Activated T-cell treated with anti-CD3 and anti-CD28 coated beads, Interleukin-2, amount 50 U/mL, for 48 hours (primary cell): ENCODE measurements around the gene FKBP8.
A peak's percentile ranks its signal among the peaks of the same experiment; 100 is the strongest.
"Not testable (repeated sequence)": the region's sequence is repeated elsewhere in the genome, so short reads cannot be mapped to it uniquely, and the experiment has no call there.

Source experiments
- DNase-seq, 2 experiments: peaks; one replicate each; pipeline ENCODE4 v3.0.0-alpha.2; 2020

FKBP8 gene

GRCh38 chr19:18558202-18558555 lies 14.8 kb upstream of the FKBP8 start:
- peak in 1 of 2 experiments; percentile 35 for DNase-seq

DNA sequence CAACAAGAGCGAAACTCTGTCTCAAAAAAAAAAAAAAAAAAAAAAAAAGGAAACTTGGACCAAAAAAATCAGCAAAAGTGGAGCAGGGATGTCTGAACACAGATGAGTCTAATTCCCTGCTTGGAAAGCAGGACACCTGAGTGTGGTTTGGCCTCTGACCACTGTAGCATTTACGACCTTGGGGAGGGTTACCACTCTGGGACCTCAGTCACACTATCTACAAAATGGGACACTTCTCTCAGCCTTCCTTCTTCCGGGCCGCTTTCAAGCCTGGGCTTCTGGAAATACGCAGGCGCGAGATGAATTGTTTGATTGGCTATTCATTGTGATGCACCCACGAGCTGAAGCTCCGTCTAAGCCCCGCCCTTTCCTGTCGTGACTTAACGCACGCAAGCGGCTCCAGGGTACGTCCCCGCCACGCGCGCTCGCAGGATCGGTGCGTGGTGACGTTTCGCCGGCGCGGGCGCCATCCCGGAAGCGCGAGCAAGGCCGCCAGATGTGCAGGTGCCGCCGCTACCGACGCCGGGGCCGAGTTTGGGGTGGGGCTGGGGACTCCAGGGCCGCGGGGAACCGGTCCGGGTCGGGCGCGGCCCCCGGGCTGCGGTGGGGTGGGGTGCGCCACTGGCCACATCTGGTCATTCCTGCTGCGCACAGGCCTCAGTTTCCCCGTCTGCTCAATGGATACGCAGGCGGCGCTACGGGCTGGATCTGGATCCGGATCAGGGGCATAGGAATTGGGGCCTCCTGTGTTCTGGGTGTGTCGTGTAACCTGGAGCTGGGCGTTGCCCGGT lies 14.2 kb upstream of the FKBP8 start, which contains the start of gene KXD1:
Gene KXD1 (plus strand): TSS at position 460 of the 791 bp plus-strand sequence. CDS start 4,187 bp downstream, outside the sequence.
- peak; percentile 97 to 98 for DNase-seq

DNA sequence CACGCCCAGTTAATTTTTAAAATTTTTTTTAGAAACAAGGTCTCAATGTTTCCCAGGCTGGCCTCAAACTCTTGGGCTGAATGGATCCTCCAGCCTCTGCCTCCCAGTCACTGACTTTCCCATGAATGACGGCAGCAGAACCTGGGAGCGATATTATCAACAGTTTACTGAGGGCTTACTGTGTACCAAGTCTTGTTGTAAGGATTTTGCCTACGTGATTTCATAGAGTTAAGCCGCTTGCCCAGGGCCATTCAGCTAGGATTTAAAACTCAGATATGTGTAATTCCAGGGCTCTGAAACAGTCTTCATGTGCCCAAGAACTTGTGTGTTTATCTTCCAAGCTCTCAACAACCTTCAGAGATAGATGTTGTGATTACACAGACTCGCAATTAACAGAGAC lies 8.3 kb upstream of the FKBP8 start:
- no peak for DNase-seq

DNA sequence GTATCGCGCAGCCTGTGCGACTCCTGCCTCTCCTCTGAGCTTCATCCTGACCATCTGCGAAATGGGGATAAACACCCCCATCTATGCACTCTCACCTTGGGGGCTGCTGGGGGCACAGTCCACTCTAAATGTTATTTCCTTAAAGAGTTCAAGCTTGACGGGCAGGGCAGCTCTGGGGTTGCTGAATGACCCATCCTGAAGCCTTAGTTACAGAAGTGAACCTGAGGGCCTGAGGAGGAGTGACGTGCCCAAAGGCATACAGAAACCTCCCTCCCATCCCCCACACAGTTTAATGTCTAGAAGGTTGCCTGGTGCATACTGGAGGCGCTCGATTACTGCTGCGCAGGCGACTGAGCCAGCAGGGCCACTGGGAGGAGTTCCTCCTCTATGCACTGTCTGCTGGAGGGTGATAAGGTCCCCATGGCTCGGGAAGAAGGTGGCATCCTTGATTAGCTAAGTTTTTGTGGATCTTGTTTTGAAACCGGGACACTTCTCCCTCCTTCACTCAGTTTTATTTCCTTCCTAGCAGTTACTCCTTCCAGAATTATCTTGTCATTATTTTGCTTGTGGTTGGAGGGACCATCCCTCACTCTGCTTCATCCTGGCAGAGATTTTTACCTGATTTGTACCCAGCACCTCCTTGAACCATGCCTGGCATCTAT lies 572 bp upstream of the FKBP8 start:
- peak; percentile 81 to 82 for DNase-seq

GRCh38 chr19:18541992-18542940 lies 1.1 kb downstream of the FKBP8 start:
- peak; percentile 37 to 39 for DNase-seq

DNA sequence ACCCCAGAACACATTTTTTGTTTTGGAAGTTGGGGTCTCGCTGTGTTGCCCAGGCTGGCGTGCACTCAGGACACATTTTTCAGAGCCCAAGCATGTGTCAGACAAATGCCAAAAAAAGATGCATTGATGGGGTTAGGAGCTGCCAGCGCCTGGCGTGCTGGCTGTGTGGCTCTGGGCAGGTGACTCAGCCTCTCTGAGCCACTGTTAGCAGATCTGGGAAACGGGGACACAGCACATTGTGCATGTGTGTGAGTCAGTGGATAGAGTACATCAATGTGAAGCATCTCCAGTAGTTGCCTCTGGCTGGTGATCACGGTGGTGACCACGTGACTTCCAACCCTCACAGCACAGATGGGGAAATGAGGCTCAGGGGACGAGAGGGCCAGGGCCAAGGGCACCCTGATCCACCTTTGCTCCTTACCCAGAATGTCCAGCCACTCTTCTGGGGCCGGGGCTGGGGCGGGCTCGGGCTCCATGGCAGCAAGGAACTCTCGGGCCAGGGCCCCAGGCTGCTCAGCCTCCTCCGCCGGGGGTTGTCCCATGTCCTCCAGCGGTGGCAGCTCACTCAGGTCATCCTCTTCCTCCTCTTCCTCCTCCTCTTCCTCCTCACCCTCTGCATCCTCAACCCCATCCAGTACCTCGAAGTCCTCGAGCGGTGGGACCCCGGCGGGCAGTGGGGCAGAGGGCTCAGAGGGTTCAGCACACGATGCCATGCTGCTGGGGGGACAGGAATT lies 1.9 kb downstream of the FKBP8 start:
- DNase-seq, result peak; percentile 35 to 46

DNA sequence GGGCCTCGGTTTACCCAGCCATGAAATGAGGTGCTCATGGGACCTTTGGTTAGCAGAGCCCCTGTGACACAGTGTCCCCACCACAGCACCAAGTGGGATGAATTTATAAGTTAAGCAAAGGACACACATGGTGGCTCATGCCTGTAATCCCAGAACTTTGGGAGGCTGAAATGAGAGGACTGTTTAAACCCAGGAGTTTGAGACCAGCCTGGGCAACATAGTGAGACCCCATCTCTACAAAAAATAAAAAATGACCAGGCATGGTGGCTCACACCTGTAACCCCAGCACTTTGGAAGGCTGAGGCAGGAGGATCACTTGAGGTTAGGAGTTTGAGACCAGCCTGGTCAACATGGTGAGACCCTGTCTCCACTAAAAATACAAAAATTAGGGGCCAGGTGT lies 3.2 kb downstream of the FKBP8 start:
- not testable (repeated sequence) for DNase-seq

GRCh38 chr19:18539372-18539771 lies 4.0 kb downstream of the FKBP8 start:
- DNase-seq, result no peak

DNA sequence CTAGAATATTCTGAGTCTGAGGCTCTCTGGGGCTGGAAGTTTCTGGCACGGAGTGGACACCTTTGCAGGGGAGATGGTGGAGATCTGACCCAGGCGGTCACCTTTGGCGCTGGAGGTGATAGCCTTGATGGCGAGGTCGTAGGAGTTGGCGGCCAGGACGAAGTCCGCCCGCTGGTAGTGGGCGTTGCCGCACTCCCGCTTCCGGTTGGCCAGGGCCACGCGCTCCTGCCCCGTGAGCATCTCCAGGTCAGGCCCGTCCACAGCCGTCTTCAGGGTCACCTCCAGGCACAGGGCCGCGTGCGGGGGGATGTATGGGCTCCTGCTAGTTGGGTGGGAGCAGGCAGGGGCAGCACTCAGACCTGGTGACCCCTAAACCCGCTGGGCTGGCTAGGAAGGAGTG lies 5.3 kb downstream of the FKBP8 start:
- DNase-seq, result no peak

- DNase-seq, result no peak
These were observed 5.9 kb downstream of the FKBP8 start for GRCh38 chr19:18537431-18537830.

DNA sequence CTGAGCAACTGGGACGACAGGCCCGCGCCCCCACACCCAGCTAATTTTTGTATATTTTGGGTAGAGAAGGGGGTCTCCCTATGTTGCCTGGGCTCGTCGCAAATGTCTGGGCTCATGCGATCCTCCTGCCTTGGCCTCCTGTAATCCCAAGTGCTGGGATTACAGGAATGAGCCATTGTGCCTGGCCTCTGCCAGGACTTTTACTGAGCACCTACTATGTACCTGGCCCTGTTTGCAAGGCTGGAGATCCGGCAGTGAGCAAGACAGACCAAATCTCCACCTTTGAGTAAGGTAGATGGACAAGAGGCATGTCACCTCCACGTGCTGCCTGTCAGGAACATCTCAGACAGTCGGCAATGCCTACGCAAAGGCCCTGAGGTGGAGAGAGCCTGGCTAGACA lies 6.9 kb downstream of the FKBP8 start:
- DNase-seq, result no peak

DNA sequence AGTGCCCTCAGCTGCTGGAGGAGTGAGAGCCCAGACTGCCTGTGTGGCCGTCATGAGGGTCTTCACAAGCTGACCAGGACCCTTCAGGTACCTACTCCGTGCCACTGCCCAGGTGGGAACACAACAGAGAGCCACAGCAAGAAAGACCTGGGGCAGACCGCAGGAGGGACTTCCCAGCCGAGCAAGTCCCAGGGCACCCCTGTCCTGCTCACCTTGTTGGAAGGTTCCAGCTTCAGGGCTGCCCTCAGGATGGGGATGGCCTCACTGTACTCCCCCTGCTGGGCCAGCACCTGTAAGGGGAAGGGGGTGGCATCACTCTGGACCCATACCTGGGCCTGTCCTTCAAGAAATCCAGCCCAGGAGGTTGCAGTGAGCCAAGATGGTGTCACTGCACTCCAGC lies 10.3 kb downstream of the FKBP8 start:
- no peak for DNase-seq

GRCh38 chr19:18532168-18532890 lies 11.0 kb downstream of the FKBP8 start:
- DNase-seq, result no peak

DNA sequence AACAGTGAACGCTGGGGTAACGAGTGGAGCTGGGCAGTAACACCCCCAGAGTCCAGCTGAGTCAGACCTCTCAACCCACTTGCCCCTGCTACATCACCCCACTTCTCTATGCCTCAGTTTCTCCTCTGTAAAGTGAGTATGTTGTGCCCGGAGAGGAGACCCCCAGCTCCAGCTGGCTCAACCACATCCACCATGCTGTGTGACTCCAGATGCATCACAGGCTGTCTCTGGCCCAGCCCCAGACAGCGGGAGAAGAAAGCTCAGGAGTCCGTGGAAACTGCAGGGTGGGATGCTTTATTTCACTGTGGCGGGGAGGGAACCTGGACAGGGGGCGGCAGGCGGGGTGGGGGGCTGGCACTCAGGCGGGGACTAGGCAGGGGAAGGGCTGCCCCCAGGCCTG lies 11.9 kb downstream of the FKBP8 start:
- DNase-seq, result no peak

DNA sequence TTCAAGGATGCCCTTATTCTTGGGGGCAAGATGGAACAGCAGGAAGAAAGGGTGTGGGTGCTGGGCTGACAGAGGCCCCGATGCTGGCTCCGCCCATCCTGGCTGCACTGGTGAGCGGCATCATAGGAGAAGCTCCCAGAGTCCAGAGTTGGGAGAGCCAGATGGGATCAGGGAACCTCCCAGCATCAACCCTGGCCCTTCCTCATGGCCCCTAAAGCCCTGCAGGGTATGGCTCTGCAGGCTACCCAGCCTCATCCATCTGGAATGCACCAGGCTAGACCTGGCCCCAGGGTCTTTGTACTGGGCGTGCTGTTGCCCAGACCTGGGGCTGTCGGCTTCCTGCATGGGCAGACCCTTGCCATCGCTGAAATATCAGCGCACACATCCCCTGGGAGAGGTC lies 13.6 kb downstream of the FKBP8 start:
- no peak for DNase-seq

GRCh38 chr19:18526316-18526715 lies 17.1 kb downstream of the FKBP8 start:
- no peak for DNase-seq

GRCh38 chr19:18523841-18524240 lies 19.5 kb downstream of the FKBP8 start:
- no peak for DNase-seq

DNA sequence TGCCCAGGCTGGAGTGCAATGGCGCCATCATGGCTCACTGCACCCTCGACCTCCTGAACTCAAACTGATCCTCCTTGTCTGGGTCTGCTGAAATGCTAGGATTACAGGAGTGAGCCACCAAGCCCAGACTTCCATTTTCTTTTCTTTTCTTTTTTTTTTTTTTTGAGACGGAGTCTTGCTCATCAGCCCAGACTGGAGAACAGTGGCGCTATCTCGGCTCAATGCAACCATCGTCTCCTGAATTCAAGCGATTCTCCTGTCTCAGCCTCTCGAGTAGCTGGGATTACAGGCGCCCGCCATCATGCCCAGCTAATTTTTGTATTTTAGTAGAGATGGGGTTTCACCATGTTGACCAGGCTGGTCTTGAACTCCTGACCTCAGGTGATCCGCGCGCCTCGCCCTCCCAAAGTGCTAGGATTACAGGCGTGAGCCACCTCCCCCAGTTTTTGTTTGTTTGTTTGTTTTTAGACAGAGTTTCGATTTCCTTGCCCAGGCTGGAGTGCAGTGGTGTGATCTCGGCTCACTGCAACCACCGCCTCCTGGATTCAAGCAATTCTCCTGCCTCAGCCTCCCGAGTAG lies 20.4 kb downstream of the FKBP8 start:
- DNase-seq, result not testable (repeated sequence)

DNA sequence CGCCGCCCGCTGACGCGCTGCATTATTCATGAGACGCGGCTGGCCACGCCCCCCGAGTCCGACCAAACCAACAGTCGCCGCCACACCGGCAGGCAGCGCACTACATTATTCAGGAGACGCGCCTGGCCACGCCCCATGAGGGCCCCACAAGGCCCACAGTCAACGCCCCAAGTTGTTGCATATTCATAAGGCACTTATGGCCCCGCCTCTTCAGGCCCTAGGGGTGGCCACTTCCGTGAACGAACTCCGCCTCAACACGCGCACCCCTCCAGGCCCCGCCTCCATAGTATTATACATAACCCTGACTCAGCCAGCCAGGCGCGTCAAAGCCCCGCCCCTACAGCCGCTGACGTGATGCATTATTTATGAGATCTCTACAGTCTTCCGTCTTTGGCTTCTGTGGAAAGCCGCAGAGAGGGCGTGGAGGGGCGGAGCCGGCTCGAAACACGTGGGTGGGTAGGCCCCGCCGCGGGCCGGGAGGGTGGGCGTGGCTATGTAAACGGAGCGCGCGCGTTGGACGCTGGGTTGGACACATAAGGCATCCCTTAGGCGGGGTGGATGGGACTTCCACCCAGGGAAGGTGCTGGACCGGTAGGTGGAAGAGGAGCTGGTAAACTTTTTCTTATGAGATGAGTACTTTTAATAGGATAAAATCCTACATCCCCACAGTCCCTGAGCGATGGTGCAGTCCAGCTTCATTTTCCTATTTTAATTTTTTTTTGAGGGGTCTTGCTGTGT lies 21.1 kb downstream of the FKBP8 start:
- DNase-seq, result peak; percentile 100

GRCh38 chr19:18521692-18522123 lies 21.7 kb downstream of the FKBP8 start, which contains the start of gene ELL:
ELL (minus strand) TSS chr19:18522070; CDS start chr19:18522055, 15 bp downstream.
- no peak for DNase-seq
